22Rv1 (cell line): ENCODE data around the gene CHKB.

Source experiments
- ZFX ChIP-seq: fragments of 450-650 bp; IDR thresholded peaks from 2 replicates; pipeline ENCODE4 v1.6.1; 2017; ENCODE audit warnings: antibody characterized with exemption, borderline replicate concordance
- TF ChIP-seq, protein P1 (sequence below): fragments of 450-650 bp; IDR thresholded peaks from 2 replicates; pipeline ENCODE4 v1.5.1; 2017; ENCODE audit warnings: mild to moderate bottlenecking

GRCh38 chr22:50601669-50602337 lies 19.2 kb upstream of the CHKB start:
- TF ChIP-seq, protein P1, sequence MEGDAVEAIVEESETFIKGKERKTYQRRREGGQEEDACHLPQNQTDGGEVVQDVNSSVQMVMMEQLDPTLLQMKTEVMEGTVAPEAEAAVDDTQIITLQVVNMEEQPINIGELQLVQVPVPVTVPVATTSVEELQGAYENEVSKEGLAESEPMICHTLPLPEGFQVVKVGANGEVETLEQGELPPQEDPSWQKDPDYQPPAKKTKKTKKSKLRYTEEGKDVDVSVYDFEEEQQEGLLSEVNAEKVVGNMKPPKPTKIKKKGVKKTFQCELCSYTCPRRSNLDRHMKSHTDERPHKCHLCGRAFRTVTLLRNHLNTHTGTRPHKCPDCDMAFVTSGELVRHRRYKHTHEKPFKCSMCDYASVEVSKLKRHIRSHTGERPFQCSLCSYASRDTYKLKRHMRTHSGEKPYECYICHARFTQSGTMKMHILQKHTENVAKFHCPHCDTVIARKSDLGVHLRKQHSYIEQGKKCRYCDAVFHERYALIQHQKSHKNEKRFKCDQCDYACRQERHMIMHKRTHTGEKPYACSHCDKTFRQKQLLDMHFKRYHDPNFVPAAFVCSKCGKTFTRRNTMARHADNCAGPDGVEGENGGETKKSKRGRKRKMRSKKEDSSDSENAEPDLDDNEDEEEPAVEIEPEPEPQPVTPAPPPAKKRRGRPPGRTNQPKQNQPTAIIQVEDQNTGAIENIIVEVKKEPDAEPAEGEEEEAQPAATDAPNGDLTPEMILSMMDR = no peak
- TF ChIP-seq ZFX = no peak
